ENCODE measurements around the gene ARL15.

DNA sequence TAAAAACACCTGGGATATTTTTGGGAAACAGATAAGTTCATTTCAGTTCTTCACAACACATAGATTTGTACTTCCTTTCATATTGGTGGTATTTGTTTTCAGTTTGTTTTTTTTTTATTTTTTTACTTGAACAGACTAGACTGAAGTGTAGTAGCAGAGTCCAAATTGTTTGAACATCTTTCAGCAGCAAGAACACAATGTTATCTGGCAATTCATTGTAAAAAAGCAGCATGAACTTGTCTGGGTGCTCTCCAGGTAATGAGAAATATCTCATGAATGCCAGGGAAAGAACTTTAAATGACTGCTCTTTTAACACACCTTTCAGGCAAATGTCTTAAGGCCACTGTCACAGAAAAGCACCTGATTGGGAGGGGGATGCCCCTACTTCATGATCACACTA, 113.4 kb downstream of the ARL15 start:
- TF ChIP-seq, protein P1, sequence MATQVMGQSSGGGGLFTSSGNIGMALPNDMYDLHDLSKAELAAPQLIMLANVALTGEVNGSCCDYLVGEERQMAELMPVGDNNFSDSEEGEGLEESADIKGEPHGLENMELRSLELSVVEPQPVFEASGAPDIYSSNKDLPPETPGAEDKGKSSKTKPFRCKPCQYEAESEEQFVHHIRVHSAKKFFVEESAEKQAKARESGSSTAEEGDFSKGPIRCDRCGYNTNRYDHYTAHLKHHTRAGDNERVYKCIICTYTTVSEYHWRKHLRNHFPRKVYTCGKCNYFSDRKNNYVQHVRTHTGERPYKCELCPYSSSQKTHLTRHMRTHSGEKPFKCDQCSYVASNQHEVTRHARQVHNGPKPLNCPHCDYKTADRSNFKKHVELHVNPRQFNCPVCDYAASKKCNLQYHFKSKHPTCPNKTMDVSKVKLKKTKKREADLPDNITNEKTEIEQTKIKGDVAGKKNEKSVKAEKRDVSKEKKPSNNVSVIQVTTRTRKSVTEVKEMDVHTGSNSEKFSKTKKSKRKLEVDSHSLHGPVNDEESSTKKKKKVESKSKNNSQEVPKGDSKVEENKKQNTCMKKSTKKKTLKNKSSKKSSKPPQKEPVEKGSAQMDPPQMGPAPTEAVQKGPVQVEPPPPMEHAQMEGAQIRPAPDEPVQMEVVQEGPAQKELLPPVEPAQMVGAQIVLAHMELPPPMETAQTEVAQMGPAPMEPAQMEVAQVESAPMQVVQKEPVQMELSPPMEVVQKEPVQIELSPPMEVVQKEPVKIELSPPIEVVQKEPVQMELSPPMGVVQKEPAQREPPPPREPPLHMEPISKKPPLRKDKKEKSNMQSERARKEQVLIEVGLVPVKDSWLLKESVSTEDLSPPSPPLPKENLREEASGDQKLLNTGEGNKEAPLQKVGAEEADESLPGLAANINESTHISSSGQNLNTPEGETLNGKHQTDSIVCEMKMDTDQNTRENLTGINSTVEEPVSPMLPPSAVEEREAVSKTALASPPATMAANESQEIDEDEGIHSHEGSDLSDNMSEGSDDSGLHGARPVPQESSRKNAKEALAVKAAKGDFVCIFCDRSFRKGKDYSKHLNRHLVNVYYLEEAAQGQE (IDR thresholded peaks at IDR 0.05; ENCODE audit: low read depth): no peak
- TF ChIP-seq EGR1 (IDR thresholded peaks at IDR 0.05): no peak

Measured in Ishikawa (cell line).